Activated CD8-positive, alpha-beta memory T cell treated with anti-CD3 and anti-CD28 coated beads for 4 hours (primary cell): ENCODE results near the gene STXBP1.

Experiments
- DNase-seq, 2 donors: peaks; one replicate each; pipeline ENCODE4 v3.0.0-alpha.2; 2020; ENCODE audit warnings: low read depth in 2 of 2

The STXBP1 gene

DNA sequence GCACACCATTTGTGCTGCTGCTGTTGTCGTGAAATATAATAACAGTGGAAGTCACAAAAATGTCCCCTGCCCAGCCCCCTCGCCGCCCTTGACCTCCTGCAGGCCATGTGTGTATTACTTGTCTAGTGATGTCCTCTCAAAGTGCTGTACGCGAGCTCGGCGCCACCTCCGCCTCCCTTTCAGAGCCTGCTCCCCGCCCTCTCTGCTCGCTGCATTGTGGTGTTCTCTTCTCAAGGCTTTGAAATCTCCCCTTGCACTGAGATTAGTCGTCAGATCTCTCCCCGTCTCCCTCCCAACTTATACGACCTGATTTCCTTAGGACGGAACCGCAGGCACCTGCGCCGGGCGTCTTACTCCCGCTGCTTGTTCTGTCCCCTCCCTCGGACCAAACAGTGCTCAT, 80.0 kb downstream of the STXBP1 start:
- no peak for DNase-seq

DNA sequence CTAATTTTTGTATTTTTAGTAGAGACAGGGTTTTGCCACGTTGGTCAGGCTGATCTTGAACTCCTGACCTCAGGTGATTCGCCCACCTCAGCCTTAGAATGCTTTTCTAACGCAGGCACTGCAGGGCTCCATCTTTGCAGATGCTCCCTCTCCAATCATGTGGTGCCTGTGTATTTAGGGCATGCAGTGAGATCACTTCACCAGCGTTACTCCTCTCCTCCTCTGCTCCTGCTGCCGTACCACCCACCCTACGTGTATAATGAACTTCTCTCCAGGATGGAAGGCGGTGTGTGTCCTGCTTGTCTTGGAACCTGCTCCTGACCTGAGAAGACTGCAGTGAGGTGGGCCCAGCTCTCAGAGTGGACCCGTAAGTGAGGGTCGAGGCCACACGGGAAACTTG, 81.1 kb downstream of the STXBP1 start:
- no peak for DNase-seq

DNA sequence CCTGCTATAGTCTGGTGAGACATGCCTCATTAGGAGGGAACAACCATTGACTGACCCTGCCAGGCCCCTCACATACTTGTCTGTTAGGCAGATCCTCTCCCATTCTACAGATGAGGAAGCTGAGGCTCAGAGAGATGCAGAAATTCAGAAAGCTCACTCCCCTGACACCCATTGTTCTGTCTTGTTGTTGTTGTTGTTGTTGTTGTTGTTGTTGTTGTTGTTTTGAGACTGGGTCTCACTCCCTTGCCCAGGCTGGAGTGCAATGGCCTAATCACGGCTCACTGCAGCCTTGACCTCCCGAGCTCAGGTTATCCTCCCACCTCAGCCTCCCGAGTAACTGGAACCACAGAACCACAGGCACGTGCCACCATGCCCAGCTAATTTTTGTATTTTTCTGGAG, 81.6 kb downstream of the STXBP1 start:
- DNase-seq, result no peak

DNA sequence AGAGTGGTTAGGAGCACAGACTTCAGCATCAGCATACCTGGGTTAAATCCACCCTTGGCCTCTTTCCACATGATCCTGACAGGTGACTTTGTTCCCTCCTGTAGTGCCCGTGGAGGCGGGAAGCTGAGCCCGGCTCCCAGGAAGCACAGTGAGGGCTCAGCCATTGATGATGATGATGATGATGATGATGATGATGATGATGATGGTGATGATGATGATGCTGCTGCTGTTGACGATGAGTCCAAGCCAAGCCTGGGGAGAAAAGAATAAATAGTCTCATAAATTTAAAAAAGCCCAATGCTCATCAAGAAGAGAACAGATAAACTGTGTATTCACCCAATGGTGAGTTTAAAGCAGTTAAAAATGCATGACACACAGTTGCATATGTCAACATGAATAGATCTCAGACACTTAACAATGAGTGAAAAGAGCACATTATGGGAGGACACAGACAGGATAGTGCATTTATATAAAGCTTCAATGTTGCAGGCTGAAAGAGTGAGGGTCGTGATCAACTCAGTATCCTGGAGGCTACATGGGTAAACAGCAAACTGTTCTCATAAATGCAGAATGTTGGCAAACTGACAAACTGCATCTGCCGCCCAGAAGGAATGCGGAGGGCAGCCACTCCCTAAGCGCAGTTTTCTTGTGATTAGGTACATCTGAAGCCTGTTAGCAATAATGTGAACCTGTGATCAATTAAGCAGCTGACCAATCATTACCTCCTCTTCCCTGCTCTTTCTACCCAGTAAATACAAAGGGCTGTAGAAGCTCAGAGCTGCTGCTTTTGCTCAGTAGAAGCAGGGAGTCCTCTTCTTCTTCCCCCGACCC, 83.0 kb downstream of the STXBP1 start:
- no peak for DNase-seq

DNA sequence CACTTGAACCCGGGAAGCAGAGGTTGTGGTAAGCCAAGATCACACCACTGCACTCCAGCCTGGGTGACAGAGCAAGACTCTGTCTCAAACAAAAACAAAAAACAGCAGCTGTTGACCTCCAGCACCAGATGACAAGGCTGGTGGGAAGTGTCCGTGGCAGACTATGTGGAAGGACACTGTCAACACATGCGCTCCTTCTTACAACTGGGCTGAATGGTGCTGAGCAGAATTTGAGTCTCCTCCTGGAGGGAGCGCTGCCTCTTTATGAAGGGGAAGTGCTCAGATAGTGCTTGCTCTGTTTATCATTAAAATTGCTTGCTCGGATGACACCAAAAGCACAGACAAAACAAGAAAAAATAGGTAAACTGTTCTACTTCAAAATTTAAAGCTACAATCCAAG, 85.5 kb downstream of the STXBP1 start:
- no peak for DNase-seq

DNA sequence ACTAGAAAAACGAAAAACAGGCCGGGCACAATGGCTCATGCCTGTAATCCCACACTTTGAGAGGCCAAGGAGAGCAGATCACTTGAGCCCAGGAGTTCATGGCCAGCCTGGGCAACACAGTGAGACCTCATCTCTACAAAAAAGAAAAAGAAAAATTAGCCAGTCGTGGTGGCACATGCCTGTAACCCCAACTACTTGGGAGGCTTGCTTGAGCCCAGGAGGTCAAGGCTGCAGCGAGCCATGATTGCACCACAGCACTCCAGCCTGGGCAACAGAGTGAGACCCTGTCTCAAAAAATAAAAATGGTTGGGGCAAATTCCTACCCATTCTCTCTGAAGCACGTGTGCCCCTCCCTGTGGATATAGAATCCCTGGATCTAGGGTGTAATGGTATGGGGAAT, 86.3 kb downstream of the STXBP1 start:
- no peak for DNase-seq

DNA sequence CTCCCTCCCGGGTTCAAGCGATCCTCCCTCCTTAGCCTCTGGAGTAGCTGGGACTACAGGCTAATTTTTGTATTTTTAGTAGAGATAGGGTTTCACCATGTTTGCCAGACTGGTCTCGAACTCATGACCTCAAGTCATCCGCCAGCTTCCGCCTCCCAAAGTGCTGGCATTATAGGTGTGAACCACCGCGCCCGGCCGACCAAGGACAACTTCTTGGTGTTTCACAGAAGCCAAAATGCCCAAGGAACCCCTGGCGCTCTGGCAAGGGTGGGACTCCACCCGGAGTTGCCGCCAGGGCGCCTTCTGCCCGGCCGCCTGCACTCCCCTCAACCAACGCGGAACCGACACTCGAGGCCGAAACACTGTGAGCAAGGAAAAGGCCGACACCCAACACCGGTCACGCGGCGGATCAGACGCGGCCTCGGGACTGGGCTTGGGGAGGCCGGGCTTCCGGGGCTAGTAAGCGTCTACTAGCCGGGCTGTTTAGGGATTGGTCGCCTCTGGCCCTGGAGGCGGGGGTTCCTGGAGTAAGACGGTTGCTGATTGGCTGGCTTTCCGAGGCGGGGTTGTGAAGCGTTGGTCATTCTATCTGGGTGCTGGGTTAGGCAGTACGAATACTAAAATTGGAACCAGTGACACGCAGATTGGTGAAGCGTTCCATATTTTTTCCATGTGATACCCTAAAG, 87.1 kb downstream of the STXBP1 start:
- peak; percentile 66 to 79 for DNase-seq

DNA sequence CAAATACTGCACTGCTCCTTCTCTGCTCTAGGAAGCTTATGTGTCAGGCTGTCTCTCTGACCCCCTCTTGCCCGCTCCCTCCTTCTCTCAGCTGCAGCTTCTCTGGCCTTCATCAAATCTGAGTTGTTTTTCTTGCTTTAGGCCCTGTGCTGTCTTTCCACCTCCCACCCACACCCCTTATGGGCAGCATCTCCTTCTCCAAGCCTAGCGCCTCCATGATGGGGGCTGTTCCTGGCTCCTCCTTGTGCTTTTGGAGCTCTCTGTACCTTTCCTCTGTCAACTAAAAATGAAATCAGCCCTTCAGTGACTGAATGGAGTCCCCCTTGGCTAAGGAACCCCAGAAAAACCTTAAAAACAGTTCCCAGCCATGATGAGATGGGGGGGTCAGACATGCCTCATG, 88.1 kb downstream of the STXBP1 start:
- no peak for DNase-seq

DNA sequence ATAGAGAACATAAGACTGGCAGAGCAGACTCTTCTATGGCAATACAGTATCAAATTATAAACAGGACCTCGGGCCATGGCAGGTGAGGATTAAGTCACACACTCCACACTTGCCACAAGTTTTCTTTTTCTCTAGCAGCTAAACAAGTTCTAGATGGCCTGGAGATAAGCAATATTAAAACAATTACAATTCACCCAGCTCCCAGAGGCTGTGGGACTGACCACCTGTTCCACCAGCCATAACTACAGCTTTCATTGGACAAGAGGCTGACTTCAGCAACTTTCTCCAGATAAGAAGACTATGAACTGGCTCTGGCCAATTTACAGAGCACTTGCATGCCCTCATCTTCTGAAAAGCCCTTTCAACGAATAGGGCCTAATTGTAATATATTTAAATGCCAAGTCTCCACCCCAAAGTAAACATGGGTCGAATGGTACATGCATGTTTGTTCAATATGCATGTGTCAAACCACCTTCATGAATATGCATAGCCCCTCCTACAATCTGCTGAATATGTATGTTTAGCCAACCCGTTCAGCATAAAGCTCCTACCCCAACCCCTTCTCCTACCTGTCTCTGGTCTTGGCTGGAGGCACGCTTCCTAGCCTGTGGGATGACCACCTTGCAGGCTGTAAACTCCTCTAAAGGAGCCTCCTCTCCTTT, 88.6 kb downstream of the STXBP1 start:
- DNase-seq, result no peak

DNA sequence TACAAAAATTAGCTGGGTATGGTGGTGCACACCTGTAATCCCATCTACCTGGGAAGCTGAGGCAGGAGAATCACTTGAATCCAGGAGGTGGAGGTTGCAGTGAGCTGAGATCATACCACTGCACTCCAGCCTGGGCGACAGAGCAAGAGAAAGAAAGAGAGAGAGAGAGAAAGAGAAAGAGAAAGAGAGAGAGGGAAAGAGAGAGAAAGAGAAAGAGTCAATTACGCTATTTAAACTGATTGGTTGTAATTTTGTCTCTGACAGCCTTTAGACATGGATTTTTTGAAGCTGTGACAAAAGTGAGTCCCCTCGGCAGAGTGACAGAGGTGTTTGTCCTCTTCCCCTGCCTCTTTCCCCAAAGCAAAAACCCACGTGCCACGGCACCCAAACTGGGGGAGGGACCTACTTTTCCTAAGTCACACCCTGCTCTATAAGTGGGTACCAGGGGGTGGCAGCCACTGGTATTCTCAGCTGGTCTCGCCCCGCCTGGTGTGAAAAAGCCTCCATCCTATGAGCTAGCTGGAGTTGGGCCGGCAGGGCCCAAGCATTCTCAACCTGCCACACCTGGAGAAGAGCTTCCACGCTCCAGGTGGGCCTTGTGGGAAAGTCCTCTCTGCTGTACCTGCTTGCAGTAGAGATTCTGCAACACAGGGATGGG, 91.3 kb downstream of the STXBP1 start:
- no peak for DNase-seq

DNA sequence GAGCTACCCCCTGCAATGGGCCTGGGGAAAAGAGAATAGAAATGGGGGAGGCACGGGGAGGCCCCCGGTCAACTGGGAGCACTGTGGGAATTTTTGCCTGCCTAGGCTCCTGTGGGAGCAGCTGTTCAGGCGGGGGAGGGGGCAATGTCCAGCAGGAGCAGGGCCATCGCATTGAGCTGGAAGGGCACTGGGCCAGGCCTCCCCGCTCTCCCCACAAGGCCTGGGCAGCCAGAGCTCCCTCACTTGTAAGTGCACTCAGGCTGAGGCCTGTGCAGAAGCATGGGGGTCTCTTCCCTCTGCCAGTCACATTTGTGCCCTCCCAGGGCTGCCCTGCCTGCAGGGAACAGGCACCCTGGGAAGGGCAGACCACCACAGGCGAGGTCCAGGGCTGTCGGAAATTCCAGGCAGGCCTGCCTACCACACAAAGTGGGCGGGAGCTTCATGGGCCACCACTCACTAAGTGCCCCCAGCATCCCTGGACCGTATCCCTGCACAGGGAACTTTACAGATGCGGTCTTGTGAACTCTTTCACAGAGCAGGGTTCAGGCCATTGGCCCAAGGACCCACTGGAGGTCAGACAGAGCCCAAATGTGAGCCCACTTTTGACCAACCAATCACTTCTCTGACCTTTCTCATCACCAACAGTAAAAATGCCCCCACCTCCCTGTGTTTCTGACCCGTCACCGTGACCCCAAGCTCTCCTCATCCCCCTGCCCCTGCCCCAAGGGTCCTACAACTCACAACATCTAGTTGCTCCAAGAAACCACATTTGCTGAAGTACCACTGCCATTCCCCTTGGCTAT, 93.7 kb downstream of the STXBP1 start:
- DNase-seq, result no peak

DNA sequence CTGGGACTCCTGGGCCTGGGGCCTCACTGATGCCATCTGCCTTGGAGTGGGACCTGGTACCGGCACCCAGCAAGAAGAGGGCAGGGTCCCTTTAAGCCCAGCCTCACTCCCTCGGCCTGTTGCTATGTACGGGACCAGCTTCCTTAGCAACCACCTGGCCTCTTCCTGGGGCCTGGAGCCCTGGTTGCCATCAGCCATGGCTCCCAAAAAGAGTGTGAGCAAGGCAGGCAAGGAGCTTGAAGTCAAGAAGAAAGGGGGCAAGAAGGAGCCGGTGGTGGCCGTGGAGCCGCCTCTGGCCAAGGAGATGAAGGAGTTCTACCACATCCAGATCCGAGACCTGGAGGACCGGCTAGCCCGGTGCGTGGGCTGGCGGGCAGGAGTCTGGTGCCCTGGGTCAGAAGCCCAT, 94.8 kb downstream of the STXBP1 start, which contains the start of gene CFAP157:
Gene CFAP157, plus strand, starts transcription at position 153 of the 406 bp plus-strand sequence. Its CDS starts 44 bp downstream, at position 197.
- no peak for DNase-seq

DNA sequence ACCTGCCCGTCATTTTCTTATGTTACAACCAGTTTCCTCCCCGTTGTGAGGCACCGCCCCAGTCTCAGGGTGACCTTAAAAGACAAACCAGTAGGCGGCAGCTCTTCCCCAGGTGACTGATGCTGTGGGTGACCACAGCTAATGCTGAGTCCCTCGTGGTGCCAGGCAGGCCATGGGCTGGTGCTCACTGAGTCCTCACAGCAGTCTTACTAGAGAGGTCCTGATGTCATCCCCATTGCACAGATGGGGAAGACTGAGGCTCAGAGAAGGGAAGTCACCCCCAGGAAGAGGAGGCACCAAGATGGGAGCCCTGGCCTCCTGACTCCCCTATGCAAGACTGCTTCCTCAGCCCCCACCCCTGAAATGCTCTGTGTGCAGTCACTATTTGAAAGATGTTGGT, 95.7 kb downstream of the STXBP1 start:
- peak; percentile 7 to 24 for DNase-seq

DNA sequence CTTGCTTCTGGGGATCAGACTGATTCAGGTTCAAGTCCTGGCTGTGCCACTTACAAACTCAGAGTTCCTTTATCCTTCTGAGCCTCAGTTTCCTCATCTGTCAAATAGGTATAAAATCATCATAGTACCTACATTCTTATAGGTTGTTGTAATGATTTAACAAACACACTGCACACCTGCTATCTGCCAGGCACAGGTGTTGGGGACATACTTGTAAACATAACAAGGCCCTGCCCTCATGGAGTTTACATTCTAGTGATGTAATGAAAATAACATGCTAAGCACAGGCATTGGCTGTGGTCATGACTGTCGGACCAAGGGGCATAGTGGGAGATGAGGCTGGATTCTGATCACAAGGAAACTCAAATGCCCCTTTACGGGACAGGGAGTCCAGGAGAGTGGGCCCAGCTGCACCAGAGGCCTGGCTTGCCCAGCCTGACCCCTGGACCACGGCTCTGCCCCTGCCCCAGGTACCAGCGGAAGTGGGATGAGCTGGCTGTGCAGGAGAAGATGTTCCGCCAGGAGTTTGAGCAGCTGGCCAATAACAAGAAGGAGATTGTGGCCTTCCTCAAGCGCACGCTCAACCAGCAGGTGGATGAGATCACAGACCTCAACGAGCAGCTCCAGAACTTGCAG, 97.0 kb downstream of the STXBP1 start:
- no peak for DNase-seq

DNA sequence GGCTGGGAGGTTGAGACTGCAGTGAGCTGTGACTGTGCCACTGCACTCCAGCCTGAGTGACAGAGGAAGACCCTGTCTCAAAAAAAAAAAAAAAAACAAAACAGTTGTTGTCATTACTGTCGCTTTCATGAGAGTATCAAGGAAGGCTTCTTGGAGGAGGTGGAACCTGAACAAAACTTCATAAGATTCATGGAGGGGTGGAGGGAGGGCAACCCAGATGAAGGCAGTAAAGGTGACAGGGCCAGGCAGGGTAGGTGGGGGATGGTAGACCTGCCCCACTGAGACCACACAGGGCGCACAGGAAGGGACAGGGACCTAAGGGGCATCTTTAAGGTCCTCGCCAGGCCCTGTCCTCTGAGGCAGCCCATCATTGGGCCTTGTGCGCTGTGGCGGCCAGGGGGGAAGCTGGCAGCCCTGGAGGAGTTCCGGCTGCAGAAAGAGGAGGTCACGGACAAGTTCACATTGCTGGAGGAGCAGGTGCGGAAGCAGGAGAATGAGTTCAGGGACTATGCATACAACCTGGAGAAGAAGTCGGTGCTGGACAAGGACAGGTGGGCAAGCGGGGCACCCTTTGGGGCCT, 98.2 kb downstream of the STXBP1 start:
- no peak for DNase-seq

DNA sequence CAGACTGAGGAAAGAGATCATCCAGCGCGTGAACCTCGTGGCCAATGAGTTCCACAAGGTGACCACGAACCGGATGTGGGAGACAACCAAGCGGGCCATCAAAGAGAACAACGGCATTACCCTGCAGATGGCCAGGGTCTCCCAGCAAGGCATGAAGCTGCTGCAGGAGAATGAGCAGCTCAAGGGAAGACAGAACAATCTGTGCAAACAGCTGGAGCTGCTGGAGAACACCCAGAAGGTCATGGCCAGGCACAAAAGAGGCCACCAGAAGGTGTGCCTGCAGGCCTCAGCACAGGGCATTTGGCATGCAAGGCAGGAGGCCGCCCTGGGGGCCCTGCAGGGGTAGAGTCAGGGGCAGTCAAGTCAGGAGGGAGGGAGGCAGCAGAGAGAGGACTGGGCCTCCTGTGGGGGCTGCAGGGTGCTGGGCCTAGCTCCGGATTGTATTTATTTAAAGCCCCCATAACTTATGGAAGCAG, 99.2 kb downstream of the STXBP1 start:
- DNase-seq, result no peak

DNA sequence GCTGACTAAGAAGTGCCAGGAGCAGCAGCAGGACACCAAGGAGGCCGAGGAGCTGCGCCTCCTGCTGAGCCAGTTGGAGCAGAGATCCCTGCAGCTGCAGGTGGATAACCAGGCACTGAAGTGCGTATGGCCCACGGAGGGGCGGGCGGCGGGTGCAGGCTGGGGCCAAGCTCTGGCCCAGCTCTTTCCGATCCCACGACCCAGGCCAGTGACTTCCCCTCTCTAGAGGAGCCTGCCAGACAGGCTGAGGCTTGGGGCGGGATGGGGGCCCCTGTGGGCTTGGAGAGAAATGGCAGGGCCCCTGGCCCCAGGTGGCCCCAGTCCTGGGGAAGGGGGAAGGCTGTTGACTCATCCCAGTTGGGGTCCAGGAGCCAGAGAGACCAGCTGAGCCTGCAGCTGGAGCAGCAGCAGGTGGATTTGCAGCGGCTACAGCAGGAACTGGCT, 99.8 kb downstream of the STXBP1 start:
- DNase-seq, result no peak

DNA sequence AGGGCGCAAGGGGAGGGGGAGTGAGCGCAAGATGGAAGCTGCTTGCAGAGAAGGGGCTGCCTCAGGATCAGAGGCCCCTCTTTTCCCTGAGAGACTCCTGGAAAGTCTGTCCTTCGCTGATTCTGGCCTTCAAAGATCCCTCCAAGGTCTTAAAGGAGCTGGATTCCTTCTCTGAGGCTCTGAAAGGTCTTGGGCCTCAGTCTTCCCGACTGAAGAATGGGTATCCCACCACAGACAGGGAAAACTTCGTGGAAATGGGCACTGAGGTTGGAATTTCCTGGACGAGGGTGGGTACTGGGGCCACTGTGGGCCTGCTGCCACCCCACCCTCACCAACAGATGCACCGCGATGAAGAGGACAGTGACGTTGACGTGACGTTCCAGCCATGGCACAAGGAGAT, 100.3 kb downstream of the STXBP1 start:
- DNase-seq, result no peak

DNA sequence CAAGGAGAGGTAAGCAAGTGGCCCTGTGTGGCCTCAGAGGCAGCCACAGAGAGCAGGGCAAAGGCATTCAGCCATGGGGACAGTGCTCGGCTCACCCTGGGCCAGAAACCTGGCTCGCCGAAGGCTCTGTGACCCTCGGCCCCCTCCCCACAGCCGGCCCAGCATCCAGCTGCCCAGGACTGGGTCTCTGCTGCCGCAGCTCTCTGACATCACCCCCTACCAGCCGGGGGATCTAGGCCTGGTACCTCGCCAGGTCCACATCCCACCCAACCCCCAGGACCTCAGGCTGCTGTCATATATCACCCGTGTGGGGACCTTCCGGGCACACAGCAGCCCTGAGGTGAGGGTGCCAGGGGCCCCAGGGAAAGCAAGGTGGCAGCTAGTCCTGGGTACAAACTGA, 100.8 kb downstream of the STXBP1 start:
- no peak for DNase-seq

DNA sequence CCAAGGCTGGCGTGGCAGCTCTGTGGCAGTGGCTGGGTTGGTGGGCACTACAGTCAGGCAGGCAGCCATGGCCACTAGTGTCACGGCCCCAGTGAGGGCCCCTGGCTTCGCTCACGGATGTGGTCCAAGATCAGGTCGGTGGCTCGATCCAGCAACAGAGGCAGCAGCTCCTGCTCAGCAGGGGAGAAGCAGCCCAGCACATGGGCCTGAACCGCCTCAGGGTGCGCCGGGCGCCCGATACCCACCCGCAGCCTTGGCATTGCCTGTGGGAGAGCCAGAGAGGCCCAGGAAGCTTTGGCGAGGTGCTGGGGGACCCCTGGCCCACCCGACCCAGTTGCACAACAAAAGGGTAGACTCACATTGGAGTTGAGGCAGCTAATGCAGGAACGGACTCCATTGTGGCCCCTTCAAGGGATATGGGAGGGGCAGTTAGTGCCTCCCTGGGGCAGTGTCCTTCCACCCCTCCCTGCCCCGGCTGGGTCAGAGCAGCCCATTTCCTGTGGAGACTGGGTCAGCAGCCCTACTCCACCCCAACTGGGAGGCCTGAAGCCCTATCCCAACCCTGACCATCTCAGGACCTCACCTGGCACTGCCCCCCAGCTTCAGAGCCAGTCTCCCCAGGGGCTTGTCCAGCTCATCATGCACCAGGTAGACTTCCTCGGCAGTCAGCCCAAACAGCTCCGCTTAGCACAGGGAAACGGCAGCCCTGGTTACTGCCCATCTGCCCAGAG, 102.1 kb downstream of the STXBP1 start:
- no peak for DNase-seq
